ENCODE measurements around the gene KCTD21.

- TF ChIP-seq, protein P1, sequence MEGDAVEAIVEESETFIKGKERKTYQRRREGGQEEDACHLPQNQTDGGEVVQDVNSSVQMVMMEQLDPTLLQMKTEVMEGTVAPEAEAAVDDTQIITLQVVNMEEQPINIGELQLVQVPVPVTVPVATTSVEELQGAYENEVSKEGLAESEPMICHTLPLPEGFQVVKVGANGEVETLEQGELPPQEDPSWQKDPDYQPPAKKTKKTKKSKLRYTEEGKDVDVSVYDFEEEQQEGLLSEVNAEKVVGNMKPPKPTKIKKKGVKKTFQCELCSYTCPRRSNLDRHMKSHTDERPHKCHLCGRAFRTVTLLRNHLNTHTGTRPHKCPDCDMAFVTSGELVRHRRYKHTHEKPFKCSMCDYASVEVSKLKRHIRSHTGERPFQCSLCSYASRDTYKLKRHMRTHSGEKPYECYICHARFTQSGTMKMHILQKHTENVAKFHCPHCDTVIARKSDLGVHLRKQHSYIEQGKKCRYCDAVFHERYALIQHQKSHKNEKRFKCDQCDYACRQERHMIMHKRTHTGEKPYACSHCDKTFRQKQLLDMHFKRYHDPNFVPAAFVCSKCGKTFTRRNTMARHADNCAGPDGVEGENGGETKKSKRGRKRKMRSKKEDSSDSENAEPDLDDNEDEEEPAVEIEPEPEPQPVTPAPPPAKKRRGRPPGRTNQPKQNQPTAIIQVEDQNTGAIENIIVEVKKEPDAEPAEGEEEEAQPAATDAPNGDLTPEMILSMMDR (conservative IDR thresholded peaks at IDR 0.05): no peak
- TF ChIP-seq ZFX (IDR thresholded peaks at IDR 0.05): no peak
Measured at GRCh38 chr11:78192223-78192719, 3.8 kb upstream of the KCTD21 start.
